SK-N-SH (cell line): ENCODE data around the gene CHD2. TPM values are rescaled to one million over a fixed set of nuclear protein-coding genes. Genes with fewer than 3 reads are reported as not detected.

Experiments
- CTCF ChIA-PET: fragments of 300-600, 350-600 bp; formaldehyde crosslinking; extraction: SDS; loops from one replicate; lab custom pipeline; 2021; lab: Yijun Ruan, JAX
- POLR2A ChIA-PET: fragments of 350-600 bp; sonication (Branson Sonifier 250); formaldehyde crosslinking; extraction: SDS; loops from one replicate; lab custom pipeline; 2020; ENCODE audit warnings: antibody characterized with exemption, inconsistent platforms; lab: Yijun Ruan, JAX
- DNase-seq: peaks from one replicate; pipeline ENCODE4 v3.0.0; 2012
- H2AFZ ChIP-seq: fragments of 200-600 bp; sonication (generic); 2 replicates; pipeline ENCODE4 v1.8.1; 2016; ENCODE audit warnings: antibody characterized with exemption, mild to moderate bottlenecking, low read depth
- H3F3A ChIP-seq: fragments of 200-600 bp; sonication (generic); replicated peaks from 2 replicates; pipeline ENCODE3; 2016; ENCODE audit warnings: antibody characterized with exemption, mild to moderate bottlenecking; ENCODE audit not compliant: insufficient read depth
- H3K27ac ChIP-seq, 2 experiments: fragments of 200-500 bp in 1 of 2; fragments of 200-600 bp in 1 of 2; sonication (Bioruptor generic) in 1 of 2; sonication (generic), shearing (Covaris generic) in 1 of 2; 2 replicates each; pipeline versions ENCODE4 v1.5.1 to v1.6.1; 2014 to 2016; ENCODE audit warnings: low read depth in 2 of 2, inconsistent platforms in 1 of 2, low read length in 1 of 2, mild to moderate bottlenecking in 1 of 2, mixed read lengths in 1 of 2
- H3K27me3 ChIP-seq: fragments of 200-600 bp; sonication (generic), shearing (Covaris generic); 2 replicates; pipeline ENCODE4 v1.6.1; 2016; ENCODE audit warnings: mixed run types; ENCODE audit not compliant: insufficient read depth
- H3K36me3 ChIP-seq, 2 experiments: fragments of 200-500 bp in 1 of 2; fragments of 200-600 bp in 1 of 2; sonication (Bioruptor generic) in 1 of 2; sonication (generic) in 1 of 2; replicated peaks in 1 of 2; 2 replicates each; pipeline versions ENCODE3 to v1.5.1; 2014 to 2016; ENCODE audit warnings: low read length in 1 of 2, mild to moderate bottlenecking in 1 of 2; ENCODE audit not compliant: insufficient read depth in 2 of 2, control insufficient read depth in 1 of 2
- H3K4me1 ChIP-seq, 2 experiments: fragments of 200-500 bp in 1 of 2; fragments of 200-600 bp in 1 of 2; sonication (Bioruptor generic) in 1 of 2; sonication (generic), shearing (Covaris generic) in 1 of 2; 2 replicates each; pipeline versions ENCODE4 v1.5.1 to v1.6.1; 2014 to 2016; ENCODE audit warnings: low read depth in 1 of 2, low read length in 1 of 2, mixed run types in 1 of 2; ENCODE audit not compliant: insufficient read depth in 2 of 2, control insufficient read depth in 1 of 2
- H3K4me2 ChIP-seq: fragments of 200-600 bp; sonication (generic), shearing (Covaris generic); 2 replicates; pipeline ENCODE4 v1.6.1; 2017; ENCODE audit warnings: mixed run types
- H3K4me3 ChIP-seq, 2 experiments: fragments of 200-500 bp in 1 of 2; fragments of 200-600 bp in 1 of 2; sonication (Bioruptor generic) in 1 of 2; sonication (generic), shearing (Covaris generic) in 1 of 2; 2 replicates each; pipeline versions ENCODE4 v1.5.1 to v1.8.1; 2014 to 2016; ENCODE audit warnings: low read depth in 2 of 2, inconsistent platforms in 1 of 2, low read length in 1 of 2, mild to moderate bottlenecking in 1 of 2, mixed read lengths in 1 of 2, moderate library complexity in 1 of 2
- H3K79me2 ChIP-seq: fragments of 200-600 bp; sonication (generic); 2 replicates; pipeline ENCODE4 v1.8.1; 2017; ENCODE audit warnings: mild to moderate bottlenecking; ENCODE audit not compliant: insufficient read depth
- H3K9ac ChIP-seq: fragments of 200-600 bp; sonication (generic); 2 replicates; pipeline ENCODE4 v1.6.1; 2017; ENCODE audit warnings: mixed run types
- H3K9me2 ChIP-seq: fragments of 200-600 bp; sonication (generic); 2 replicates; pipeline ENCODE4 v1.6.1; 2017; ENCODE audit warnings: mixed run types
- H3K9me3 ChIP-seq: fragments of 200-600 bp; sonication (generic); 2 replicates; pipeline ENCODE4 v1.6.1; 2017; ENCODE audit warnings: mixed run types, mild to moderate bottlenecking, moderate library complexity
- H4K20me1 ChIP-seq: fragments of 200-600 bp; sonication (generic); 2 replicates; pipeline ENCODE4 v1.6.1; 2017; ENCODE audit warnings: mild to moderate bottlenecking, mixed run types; ENCODE audit not compliant: insufficient read depth
- GATA2 ChIP-seq: sonication (generic); formaldehyde crosslinking; IDR thresholded peaks from 2 replicates; pipeline ENCODE4 v1.5.0; 2020; ENCODE audit warnings: mild to moderate bottlenecking, missing genetic modification reagents
- NFIC ChIP-seq: IDR thresholded peaks from 2 replicates; pipeline ENCODE4 v1.4.0; 2012; ENCODE audit warnings: borderline replicate concordance
- YY1 ChIP-seq: IDR thresholded peaks from 2 replicates; pipeline ENCODE4 v1.4.0; 2012; ENCODE audit warnings: low read depth, mild to moderate bottlenecking
- WGBS: methylation state at CpG from one replicate; pipeline ENCODE4 v1.1.6; 2017; ENCODE audit warnings: low lambda C conversion rate; 5-methylcytosine and 5-hydroxymethylcytosine counted together
- polyA plus RNA-seq, 3 experiments: library from polyadenylated mRNA; depleted of rRNA; stranded (reverse); fragments of >200 nt; gene quantifications; 2 replicates each; pipeline ENCODE4 v1.2.3, GENCODE V29; 2012
- TF ChIP-seq, protein P1 (sequence below): IDR thresholded peaks from 2 replicates; pipeline ENCODE4; 2012
- TF ChIP-seq, protein P2 (sequence below): fragments of 200-600 bp; sonication (generic); IDR thresholded peaks from 2 replicates; pipeline ENCODE4 v1.6.1; 2017; ENCODE audit warnings: antibody characterized with exemption, mild to moderate bottlenecking, moderate library complexity

The CHD2 gene
- polyA plus RNA-seq, 1 of the 3 experiments (the other 2 are of a cell fraction), result 25.3 TPM

DNA sequence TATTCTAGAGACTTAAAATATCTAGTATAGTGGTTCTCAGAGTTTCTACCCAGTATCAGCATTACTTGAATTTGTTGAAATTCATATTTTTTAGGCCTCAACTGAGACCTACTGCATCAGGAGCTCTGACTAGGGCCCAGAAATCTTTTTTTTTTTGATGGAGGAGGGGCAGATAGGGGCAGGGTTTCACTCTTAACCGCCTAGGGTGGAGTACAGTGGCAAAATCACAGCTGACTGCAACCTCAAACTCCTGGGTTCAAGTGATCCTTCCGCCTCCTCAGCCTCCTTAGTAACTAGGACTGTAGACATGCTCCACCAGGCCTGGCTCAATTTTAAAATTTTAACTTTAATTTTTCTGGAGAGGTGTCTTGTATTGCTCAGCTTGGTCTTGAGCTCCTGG, 36.6 kb downstream of the CHD2 start (continued):
- TF ChIP-seq, protein P1, sequence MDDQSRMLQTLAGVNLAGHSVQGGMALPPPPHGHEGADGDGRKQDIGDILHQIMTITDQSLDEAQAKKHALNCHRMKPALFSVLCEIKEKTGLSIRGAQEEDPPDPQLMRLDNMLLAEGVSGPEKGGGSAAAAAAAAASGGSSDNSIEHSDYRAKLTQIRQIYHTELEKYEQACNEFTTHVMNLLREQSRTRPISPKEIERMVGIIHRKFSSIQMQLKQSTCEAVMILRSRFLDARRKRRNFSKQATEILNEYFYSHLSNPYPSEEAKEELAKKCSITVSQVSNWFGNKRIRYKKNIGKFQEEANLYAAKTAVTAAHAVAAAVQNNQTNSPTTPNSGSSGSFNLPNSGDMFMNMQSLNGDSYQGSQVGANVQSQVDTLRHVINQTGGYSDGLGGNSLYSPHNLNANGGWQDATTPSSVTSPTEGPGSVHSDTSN, result no peak

DNA sequence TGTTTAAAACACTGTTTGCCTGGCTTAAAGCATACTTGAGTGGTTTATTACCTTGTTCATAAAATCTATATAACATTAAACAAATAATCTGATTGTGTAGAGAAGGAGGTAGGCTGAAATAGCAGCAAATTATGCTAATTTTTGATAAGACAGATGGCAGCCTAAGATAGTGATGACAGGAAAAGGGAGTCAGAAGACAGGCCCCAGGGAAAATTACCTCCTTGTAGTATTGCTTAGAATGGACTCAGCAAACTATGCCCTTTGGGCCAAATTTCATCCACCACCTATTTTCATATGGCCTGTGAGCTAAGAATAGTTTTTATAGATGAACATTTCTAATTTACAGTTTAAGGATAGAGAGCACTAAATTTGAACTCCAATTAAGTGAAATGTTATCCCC, 37.8 kb downstream of the CHD2 start:
- peaks cover 12% of the 10 kb centered on the region; the same call in 1 of the 2 replicates for H4K20me1 ChIP-seq
- H3K4me3 ChIP-seq, result no peak overlapping the region
- no peaks in the 10 kb centered on the region for H3K9me2 ChIP-seq
- peaks cover 41% of the 10 kb centered on the region for H3F3A ChIP-seq
- H3K4me1 ChIP-seq, result peaks cover 6 to 10% of the 10 kb centered on the region in 2 experiments; a peak in 3 of 4 replicates
- no peak overlapping the region for H3K4me2 ChIP-seq
- ChIA-PET POLR2A (no interaction called here), CTCF (interaction anchor here (1.1 to 3.2 kb wide), 5 partner anchors 9 to 141 kb away, joined by 3 to 12 read pairs (median 4); no protein-coding TSS in a partner anchor)
- peak; percentile 9; the same call in 1 of the 2 replicates for TF ChIP-seq GATA2 (CRISPR knock-in tag)
- TF ChIP-seq NFIC, result no peak
- no peak overlapping the region for H3K9ac ChIP-seq
- H3K79me2 ChIP-seq, result peaks cover 82% of the 10 kb centered on the region
- H3K27ac ChIP-seq, result peak overlapping the region; percentile 0 to 67; a peak in 2 of 4 replicates
- no peak for DNase-seq
- H3K27me3 ChIP-seq, result no peaks in the 10 kb centered on the region
- H2AFZ ChIP-seq, result no peak overlapping the region
- peaks cover 90 to 97% of the 10 kb centered on the region in 2 experiments for H3K36me3 ChIP-seq
- no peaks in the 10 kb centered on the region for H3K9me3 ChIP-seq

DNA sequence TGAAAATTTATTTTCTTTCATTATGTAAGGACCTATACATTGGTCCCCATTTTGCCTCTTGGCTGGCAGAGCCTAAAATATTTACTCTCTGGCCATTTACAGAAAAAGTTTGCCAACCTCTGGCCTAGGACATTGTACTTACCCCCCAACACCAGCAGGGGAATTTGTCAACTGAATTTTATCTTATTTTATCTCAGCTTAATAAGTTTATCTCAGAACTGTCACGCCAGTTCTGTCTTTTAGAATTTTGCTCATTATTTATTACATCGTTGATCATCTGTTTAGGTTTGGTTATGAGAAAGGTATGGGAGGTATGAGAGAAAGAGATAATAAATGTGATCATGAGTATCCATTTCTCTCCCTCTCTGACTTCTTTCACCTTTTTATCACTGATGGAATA, 38.3 kb downstream of the CHD2 start:
- no peak overlapping the region for H3K4me2 ChIP-seq
- TF ChIP-seq, protein P2, sequence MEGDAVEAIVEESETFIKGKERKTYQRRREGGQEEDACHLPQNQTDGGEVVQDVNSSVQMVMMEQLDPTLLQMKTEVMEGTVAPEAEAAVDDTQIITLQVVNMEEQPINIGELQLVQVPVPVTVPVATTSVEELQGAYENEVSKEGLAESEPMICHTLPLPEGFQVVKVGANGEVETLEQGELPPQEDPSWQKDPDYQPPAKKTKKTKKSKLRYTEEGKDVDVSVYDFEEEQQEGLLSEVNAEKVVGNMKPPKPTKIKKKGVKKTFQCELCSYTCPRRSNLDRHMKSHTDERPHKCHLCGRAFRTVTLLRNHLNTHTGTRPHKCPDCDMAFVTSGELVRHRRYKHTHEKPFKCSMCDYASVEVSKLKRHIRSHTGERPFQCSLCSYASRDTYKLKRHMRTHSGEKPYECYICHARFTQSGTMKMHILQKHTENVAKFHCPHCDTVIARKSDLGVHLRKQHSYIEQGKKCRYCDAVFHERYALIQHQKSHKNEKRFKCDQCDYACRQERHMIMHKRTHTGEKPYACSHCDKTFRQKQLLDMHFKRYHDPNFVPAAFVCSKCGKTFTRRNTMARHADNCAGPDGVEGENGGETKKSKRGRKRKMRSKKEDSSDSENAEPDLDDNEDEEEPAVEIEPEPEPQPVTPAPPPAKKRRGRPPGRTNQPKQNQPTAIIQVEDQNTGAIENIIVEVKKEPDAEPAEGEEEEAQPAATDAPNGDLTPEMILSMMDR, result peak; percentile 43
- TF ChIP-seq YY1, result no peak
- H3K36me3 ChIP-seq, result peaks cover 90 to 97% of the 10 kb centered on the region in 2 experiments
- H2AFZ ChIP-seq, result no peak overlapping the region
- 97% methylated on average over 2 of the region's 2 CpGs for WGBS
- no peak overlapping the region for H3K4me3 ChIP-seq
- peaks cover 42% of the 10 kb centered on the region for H3F3A ChIP-seq
- no peak overlapping the region for H3K9ac ChIP-seq
- peaks cover 6 to 10% of the 10 kb centered on the region in 2 experiments; a peak in 3 of 4 replicates for H3K4me1 ChIP-seq
- DNase-seq, result no peak
- H3K27me3 ChIP-seq, result no peaks in the 10 kb centered on the region
- H3K9me2 ChIP-seq, result no peaks in the 10 kb centered on the region
- peak overlapping the region in 1 of 2 experiments; percentile 0; a peak in 1 of 4 replicates for H3K27ac ChIP-seq
- H4K20me1 ChIP-seq, result peaks cover 12% of the 10 kb centered on the region; the same call in 1 of the 2 replicates
- ChIA-PET POLR2A (no interaction called here), CTCF (interaction anchor here (1.1 to 3.2 kb wide), 4 partner anchors 10 to 142 kb away, joined by 3 to 12 read pairs (median 4); no protein-coding TSS in a partner anchor)
- H3K9me3 ChIP-seq, result no peaks in the 10 kb centered on the region
- H3K79me2 ChIP-seq, result peaks cover 82% of the 10 kb centered on the region
